22Rv1 (cell line): ENCODE results near the gene SLC15A3.
A peak's percentile ranks its signal among the peaks of the same experiment; 100 is the strongest.

Experiments
- H3K27ac ChIP-seq: fragments of 450-650 bp; 2 replicates; pipeline ENCODE4 v1.5.1; 2017
- CTCF ChIP-seq: fragments of 450-650 bp; IDR thresholded peaks from 2 replicates; pipeline ENCODE4 v1.5.1; 2017; ENCODE audit warnings: mild to moderate bottlenecking
- ZFX ChIP-seq: fragments of 450-650 bp; IDR thresholded peaks from 2 replicates; pipeline ENCODE4 v1.6.1; 2017; ENCODE audit warnings: antibody characterized with exemption, borderline replicate concordance

Gene SLC15A3

DNA sequence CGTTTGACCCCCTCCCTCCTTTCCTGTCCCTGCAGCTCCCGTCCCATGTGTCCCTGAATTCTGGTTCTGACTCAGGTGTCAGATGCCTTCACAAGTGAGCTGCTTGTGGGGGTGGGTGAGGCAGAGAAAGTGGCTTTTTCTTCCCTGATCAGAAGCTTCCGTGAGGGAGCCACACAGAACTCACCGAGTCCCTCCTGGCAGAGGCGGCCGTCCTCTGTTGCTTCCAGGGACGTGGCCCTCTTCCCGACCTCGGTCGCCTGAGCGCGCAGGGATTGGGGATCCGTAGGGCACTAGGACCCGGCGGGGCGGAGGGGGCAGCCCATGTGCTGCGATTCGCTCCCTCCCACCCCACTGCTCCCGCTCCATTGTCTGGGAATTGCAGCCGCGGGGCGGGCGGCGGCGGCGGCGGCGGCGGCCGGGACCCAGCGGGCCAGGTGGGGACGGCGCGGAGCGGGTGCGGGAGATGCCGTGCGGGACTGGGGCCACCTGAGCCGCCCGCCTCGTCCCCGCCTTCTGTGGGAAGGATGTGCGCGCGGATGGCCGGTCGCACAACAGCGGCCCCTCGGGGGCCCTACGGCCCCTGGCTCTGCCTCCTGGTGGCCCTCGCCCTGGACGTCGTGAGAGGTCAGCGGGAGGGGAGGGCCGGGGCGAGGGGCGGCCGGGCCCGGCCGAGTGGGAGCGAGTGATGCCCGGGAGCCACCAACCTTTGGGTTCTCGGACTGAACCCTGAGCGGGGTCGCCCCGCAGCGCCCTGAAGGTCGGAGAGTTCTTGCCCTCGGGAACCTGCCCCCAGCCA lies 27.7 kb downstream of the SLC15A3 start, which contains the start of gene TMEM132A:
Gene TMEM132A (plus strand): TSS at position 351 of the 796 bp plus-strand sequence. CDS start 174 bp downstream, at position 525.
- no peak for TF ChIP-seq ZFX
- 0 out of 2 replicates have a peak, but pooled peaks have one; percentile 13 for TF ChIP-seq CTCF
- H3K27ac ChIP-seq = peak within 1 kb of the TSS; percentile 44

- TF ChIP-seq ZFX = no peak
- TF ChIP-seq CTCF = no peak
- H3K27ac ChIP-seq = peak overlapping the region; percentile 44; the same call in 1 of the 2 replicates
These were observed 28.2 kb downstream of the SLC15A3 start for GRCh38 chr11:60923800-60924109.

- 0 out of 2 replicates have a peak overlapping the region, but pooled peaks have one; percentile 44 for H3K27ac ChIP-seq
- no peak for TF ChIP-seq ZFX
- TF ChIP-seq CTCF = no peak
These were observed 28.6 kb downstream of the SLC15A3 start for GRCh38 chr11:60923326-60923725.

GRCh38 chr11:60922906-60923305 lies 29.1 kb downstream of the SLC15A3 start:
- no peak for TF ChIP-seq ZFX
- no peak for TF ChIP-seq CTCF
- 0 out of 2 replicates have a peak overlapping the region, but pooled peaks have one; percentile 44 for H3K27ac ChIP-seq

- no peak overlapping the region for H3K27ac ChIP-seq
- no peak for TF ChIP-seq ZFX
- TF ChIP-seq CTCF = no peak
These were observed 30.1 kb downstream of the SLC15A3 start for GRCh38 chr11:60921777-60922335.

DNA sequence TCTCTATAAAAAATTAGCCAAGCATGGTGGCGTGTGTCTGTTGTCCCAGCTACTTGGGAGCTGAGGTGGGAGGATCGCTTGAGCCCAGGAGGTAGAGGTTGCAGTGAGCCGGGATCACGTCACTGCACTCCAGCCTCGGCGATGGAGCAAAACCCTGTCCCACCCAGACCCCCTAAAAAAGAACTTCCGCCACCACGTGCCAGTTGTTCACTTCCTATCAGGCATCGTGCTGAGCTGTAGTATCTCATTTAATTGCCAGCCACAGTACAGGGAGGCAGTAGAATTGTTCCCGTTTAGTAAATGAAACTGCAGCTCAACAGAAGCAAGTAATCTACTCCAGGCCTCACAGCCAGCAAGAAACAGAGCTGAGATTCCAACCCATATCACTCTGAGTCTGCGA lies 30.7 kb downstream of the SLC15A3 start:
- H3K27ac ChIP-seq = no peak overlapping the region
- no peak for TF ChIP-seq ZFX
- TF ChIP-seq CTCF = no peak

DNA sequence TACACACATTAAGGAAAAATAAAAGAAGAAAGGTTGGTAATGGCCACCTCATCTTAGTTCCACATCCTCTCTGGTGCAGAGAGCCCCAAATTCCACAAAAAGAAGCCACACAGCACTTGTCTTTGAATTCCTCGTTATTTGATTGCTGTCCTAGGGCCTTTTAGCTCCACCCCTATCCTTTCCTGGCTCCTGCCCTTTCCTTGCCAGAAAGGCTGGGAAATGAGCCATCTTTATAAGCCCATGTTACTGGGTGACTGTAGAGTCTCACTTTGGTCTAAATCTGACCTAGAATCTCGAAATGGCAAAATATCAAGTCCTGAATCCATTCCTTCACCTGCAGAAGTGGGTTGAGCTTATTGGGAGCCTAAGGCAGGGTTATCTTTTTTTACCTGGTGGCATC lies 32.0 kb downstream of the SLC15A3 start:
- TF ChIP-seq ZFX = no peak
- no peak for TF ChIP-seq CTCF
- H3K27ac ChIP-seq = no peak overlapping the region
